Stimulated activated CD8-positive, alpha-beta memory T cell treated with anti-CD3 and anti-CD28 coated beads, Interleukin-7, amount 100 ng/mL, for 48 hours (primary cell): ENCODE measurements around the gene LRP11.
"Not testable (repeated sequence)": the region's sequence is repeated elsewhere in the genome, so short reads cannot be mapped to it uniquely, and the experiment has no call there.

ENCODE experiments used
- DNase-seq, 2 donors: peaks; one replicate each; pipeline ENCODE4 v3.0.0-alpha.2; 2020; ENCODE audit warnings: low read depth in 1 of 2; ENCODE audit errors: extremely low read depth in 1 of 2

The LRP11 gene

DNA sequence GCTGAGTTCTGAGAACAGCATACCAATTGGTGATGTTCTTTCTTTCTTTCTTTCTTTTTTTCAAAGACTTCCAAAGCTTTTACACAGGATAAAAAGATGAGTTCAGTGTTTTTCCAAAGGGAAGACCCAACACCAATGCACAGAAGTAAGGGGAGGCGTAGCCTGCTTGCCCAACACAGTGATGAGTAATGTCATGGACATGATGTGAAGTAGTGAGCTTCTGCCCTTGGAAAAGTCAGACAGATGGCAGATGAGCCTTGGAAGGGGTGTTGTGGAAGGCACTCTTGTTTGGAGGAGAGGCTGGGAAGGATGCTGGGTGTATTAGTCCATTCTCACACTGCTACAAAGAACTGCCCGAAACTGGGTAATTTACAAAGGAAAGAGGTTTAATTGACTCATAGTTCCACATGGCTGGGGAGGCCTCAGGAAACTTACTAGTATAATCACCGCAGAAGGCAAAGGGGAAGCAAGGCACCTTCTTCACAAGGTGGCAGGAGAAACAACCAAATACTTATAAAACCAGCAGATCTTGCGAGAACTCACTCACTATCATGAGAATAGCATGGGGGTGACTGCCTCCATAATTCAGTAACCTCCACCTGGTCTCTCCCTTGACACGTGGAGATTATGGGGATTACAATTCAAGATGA lies 12.6 kb downstream of the LRP11 start:
- no peak for DNase-seq

DNA sequence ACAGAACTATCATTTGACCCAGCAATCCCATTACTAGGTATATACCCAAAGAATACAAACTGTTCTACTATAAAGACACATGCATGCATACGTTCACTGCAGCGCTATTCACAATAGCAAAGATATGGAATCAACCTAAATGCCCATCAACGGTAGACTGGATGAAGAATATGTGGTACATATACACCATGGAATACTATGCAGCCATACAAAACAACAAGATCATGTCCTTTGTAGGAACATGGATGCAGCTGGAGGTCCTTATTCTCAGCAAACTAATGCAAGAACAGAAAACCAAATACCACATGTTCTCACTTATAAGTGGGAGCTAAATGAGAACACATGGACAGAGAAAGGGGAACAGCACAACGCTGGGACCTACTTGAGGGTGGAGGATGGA lies 15.8 kb downstream of the LRP11 start:
- not testable (repeated sequence) for DNase-seq

DNA sequence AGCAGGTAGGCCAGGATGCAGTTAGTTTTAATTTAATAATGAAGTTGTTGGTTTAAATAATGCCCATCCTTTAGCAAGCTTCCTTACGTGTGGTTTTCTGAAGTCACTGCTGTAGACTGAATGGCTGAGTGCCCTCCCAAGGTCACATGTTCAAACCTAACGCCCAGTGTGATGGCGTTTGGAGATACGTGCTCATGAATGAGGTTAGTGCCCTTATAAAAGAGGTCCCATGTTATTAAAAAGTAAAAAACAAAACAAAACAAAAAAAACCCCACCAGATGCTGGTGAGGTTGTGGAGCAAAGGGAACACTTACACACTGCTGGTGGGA lies 16.3 kb downstream of the LRP11 start:
- DNase-seq, result no peak

DNA sequence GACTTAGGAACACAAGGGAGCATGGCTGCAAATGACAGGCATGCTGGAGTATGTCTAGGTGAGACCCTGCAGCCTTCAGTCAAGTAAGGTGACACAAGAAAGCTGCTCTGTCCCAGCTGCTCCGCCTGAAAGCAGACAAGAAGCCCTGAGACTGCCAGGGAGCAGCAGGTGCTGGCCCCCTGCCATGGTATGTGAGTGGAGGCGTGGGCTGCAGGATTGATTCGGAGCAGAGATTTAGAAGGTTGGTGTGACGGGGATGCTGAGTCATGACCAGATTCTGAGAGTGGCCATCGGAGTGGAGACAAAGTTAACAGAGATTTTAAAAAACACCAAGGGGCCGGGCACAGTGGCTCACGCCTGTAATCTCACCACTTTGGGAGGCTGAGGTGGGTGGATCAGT lies 17.8 kb downstream of the LRP11 start:
- DNase-seq, result no peak

DNA sequence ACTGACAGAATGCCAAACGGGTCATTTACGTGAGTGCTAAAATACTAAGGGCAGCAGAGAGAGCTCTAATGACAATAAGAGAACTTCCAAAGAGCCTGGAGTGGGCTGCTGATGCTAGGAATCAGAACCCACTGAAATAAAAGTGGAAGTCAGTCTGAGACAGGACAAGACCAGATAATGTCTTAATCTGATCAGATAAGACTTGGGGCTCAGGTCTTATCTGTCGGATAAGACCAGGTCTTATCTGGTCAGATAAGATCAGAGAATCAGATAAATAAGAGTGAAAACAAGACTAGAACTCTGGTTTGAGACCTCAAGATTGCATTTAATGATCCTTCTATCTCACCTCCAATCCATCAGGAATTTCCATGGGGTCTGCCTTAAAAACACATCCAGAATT lies 18.6 kb downstream of the LRP11 start:
- DNase-seq, result no peak

DNA sequence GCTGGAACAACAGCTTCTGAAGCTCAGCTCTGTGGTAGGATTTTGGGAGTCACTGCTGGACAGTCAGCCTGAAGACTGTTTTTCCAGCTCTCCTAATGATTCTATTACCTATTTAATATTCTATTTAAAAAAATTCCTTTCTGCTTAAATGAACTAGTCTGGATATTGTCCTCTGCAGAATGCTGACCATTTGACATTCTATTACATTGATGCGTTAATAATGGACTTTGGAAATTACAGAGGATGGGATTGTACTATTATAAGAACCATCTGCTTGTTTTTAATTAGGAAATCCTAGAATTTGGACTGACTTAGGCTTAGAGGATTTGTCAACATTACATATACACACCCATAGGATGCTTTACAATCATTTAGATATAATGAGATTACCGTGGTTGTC lies 19.7 kb downstream of the LRP11 start:
- DNase-seq, result no peak

DNA sequence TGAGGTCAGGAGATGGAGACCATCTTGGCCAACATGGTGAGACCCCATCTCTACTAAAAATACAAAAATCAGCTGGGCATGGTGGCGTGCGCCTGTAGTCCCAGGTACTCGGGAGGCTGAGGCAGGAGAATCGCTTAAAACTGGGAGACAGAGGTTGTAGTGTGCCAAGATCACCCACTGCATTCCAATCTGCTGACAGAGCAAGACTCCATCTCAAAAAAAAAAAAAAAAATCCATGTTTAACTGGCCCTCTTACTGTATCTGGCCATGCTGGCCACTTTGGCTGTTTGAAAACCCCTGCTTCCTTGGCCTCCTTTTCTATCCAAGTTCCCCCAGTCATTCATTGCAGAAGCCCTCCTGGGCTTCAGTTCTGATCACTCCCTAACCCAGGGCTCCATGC lies 20.1 kb downstream of the LRP11 start:
- not testable (repeated sequence) for DNase-seq

DNA sequence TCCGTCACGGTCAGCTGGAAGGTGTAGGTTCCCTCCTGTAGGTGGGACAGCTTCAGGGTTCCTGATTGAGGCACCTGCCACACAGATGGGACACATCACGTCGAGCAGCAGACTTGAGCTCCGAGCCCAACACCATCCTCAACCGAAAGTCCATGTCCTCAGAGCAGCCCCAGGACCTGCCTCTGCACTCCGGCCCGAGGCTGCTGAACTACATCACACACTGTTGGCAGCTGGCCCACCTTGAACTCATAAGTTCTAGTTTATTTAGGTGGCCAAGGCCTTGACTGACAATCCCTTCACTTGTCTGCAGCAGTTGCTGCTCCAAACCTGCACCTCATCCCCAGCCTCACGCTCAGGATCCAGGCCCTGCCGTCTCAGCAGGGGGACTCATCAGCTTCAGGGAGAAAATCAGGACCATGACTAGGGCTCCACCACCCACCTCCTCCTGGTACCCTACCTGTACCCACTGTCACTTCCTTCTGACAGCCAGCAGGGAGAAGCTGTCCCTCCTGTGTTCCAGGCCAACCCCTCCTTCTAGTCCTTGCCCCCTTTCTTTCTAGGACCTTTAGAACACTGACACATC lies 21.0 kb downstream of the LRP11 start:
- no peak for DNase-seq

DNA sequence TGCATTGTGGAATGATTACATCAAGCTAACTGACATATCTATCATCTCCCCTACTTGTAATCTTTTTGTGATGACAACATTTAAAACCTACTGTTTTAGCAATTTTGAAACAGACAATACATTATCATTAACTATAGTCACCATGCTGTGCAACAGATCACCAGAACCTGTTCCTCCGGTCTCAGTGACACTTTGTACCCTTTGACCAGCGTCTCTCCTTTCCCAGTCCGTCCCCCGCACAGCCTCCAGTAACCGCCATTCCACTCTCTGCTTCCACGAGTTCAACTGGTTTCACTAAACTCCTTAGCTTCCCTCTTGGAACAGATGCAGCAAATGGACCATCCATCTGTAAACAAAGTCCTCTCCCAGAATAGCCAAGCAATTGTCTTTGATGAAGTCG lies 21.8 kb downstream of the LRP11 start:
- DNase-seq, result no peak

DNA sequence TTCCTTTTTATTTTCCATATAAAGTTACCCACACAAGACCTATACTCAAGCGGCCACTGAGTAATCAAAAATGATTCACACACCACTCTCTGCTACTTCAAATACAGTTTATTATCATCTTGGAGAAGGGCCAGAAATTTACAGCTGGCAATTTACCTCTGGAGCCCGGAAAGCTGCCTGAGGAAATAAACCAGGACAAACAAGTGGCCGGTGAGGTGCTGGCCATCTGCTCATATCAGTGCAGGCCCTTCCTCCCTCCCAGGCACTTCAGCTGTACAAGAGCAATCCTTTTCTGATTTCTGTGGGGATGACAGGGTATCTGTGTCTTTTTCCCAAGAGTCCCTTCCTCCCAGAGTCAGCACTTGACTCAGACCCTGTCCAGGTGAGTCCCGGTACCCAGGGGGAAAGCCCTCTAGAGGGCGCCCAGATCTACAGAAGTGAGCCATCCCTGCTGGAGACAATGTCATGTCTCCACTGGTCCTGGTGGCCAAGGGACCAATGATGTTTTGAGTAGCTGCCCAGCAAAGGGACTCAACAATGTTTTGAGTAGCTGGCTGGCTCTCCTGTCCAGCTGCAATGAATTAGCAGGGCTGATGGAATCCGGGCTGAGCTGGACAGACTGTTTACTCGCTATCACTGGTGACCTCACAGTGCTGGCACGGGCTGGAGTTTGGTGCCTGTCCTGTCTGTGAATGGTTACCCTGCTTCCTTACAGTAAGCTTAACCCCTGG lies 23.6 kb downstream of the LRP11 start:
- peak in 1 of 2 donors; percentile 11 for DNase-seq

DNA sequence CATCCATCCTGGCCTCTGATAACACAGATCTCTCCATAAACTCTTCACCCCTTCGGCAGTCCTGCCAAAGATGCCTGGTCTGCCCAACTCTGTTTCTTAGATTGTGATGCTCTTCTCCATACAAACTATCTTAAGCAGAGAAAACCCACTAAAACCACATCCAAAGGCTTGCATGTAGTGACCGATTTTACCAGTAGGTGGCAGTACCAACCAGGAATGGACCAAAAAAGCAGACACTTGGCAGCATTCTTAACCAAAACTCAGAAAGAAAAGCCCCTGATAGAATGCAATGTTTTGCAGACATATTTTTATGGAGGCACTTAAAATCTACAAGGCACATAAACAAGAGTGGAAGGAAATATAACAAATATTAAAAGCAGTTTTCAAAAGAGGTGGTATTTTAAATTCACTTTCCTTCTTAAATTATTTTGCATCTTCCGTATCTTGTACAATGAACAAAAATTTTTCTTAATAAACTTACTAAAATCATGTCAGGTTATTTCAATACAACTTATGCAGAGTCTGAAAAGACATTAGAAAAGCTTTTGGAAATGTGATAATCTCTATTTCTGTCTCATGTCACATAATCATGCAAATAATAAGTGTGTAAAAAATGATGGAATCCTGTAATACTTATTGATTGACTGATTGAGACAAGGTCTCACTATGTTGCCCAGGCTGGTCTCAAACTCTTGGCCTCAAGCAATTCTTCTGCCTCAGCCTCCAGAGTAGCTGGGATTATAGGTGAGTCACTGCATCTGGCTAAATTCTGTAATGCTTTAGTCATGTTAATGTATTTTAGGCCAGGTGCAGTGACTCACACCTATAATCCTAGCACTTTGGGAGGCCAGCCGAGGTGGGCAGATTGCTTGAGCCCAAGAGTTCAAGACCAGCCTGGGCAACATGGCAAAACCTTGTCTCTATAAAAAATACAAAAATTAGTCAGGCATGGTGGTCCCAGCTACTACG lies 29.4 kb downstream of the LRP11 start:
- peak in 1 of 2 donors; percentile 16 for DNase-seq

DNA sequence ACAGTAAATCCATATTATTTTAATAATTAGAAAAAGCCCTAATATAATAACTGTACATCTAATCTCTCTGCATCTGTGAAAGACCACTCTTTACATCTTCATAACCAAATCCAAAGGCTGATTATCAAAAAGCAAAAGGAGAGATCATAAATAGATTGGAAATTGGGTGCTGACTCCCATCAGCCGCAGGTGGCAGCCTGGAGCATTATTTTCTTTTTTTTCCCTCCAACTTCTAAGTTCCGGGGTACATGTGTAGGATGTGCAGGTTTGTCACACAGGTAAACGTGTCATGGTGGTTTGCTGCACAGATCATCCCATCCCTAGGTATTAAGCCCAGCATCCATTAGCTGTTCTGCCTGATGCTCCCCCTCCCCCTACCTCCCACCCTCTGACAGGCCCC lies 30.5 kb downstream of the LRP11 start:
- DNase-seq, result no peak

DNA sequence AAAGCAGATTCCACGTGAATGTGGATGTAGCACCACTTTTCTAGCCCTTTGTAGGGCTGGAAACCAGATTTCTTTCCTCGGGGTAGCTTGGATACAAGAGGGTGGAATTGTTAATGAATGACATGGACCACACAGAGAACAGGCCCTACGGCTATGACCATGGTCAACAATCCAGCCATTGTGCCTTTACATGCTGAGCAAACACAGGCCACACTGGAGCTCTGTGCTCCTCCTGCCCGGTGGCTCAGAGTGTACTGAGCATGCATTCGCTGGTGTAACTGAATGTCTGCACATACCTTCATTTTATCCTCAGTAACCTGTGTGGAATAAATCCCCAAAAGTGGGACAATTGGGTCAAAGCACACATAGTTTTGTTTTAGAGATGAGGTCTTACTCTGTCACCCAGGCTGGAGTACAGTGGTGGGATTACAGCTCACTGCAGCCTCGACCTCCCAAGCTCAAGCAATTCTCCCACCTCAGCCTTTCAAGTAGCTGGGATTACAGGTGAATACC lies 32.8 kb downstream of the LRP11 start:
- no peak for DNase-seq

DNA sequence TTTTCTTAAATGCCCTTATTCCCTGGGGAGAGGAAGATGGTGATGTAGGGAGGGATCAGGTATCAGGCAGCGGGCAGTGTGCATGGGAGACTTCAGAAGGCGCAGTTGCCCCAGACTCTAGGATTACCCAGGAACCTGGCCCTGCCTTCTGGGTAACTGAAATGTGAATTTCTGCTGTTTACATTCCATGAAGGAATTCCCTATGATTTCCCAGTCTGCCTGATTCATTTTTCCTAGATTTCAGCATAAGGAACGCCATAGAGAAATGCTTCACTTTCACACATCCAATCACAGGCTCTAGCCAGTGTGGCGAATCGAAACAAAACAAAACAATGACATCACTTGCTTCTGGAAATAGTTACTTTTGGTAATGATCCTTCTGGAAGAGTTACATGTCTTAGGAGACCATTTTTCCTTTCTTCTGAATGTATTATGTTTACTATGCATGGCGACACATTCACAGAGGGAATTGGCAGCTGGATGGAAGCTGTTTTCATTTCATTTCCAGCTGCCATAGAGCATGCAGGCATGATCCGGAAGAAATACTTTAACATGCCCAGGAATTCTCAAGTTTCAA lies 33.3 kb downstream of the LRP11 start:
- no peak for DNase-seq

DNA sequence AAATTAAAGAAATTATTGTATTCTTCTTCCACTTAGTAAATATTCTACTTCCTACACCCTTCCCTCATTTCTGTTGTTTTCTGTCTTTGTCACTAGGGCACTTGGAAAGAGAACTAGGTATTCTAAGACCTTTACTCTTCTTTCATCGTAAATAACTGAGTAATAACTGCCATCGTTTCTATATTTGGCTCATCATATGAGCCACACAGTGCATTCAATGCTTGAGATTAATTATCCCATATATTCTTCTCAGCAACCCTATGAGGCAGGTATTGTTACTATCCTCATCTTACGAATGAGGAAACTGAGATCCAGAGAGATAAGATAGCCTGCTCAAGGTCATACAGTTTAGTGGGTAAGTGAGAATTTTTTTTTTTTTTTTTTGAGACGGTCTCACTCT lies 38.9 kb downstream of the LRP11 start:
- no peak for DNase-seq

DNA sequence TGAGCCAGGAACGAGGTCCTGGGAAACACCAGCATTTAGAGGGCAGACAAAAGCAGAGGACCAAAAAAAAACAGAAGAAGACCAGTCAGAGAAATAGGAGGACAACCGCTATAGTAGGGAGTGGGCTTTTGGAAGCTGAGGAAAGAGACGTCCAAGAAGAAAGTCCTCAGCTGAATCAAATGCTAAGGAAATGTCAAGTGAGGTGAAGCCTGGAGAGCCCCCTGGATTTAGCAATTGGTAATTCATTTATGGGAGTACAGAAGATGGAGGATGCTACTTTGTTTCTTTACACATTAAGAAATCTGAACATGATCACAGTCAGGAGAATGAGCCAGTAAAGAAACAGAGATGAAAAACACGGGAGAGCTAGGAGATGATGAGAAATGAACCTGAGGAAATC lies 41.1 kb downstream of the LRP11 start:
- no peak for DNase-seq

DNA sequence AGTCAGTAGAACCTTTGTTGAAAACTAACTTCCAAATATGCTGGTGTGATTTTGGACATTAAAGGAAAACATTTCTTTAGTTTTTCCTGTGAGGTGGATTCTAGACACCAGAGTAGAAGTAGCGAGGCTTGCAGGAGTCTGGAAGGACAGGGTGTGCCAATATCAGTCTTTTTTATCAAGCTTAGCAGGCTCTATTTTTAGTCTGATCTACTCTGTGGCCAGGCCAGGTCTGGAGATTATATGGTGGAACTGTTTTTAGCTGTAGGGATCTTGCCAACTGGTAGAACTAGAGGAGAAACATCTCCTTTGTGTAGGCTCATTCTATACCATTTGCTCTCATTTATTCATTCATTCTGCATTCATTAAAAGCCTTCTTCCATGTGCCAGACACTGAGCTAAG lies 42.7 kb downstream of the LRP11 start:
- no peak for DNase-seq

DNA sequence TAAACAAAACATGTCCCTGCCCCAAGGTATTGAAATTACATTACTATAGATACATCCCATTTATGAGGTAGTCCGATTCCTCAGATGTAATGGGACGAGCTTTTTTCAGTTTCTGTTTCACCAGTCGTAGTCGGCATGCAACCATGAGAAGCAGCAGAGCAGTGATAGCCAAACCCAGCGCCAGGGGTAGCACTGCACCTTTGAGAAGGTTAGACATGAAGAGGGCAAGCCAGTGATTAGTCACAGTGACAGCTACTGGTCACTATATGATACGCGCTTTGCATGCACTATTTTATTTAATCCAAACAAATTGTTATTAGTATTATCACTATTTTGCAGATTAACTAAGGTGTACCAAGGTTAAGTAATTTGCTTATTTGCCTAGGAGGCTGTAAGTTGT lies 43.7 kb downstream of the LRP11 start:
- no peak for DNase-seq

DNA sequence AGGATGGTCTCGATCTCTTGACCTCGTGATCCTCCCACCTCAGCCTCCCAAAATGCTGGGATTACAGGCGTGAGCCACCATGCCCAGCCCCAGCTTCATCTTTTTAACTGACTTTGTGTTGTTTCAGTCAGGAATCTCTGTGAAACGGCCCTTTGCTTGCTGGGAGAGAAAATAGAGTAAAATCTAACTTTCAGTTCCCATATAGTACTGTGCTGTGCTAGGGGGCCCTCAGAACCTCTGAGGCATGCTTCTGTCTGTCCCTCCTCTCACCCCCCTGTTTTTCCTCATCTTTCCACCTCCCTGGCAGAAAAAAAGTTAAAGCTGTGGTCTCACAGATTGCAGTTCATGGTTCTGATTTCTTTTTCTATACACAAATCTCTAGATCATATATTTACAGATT lies 48.4 kb downstream of the LRP11 start:
- DNase-seq, result no peak

DNA sequence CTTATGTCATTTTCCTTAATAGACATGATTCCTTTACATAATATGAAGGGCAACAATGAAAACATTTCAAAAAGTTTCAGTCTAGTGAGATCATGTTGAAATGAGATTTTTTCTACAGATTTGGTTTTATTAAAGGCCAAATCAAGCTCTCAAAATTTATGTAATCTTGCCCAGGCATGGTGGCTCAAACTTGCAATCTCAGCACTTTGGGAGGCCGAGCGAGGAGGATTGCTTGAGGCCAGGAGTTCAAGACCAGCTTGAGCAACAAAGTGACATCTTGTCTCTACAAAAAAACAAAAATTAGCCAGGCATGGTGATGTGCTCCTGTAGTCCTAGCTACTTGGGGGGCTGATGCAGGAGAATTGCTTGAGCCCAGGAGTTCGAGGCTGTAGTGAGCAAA lies 50.8 kb downstream of the LRP11 start:
- no peak for DNase-seq

DNA sequence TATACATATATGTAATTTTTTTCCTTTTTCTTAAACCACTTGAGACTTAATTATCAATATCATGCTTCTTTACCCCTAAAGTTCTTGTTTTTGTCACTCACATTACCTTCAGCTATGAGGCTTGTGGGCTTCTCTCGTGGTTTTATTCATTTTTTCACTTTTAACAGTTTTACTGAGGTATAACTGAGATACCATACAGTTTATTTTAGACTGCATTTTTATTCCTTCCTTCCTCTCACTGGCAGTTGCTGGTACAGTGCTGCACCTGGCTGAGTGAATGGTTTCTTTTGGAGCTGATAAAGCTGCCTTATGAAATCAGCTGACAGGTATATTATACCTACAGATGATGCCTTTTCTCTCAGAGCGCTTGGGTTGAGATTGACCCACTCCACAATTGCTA lies 54.4 kb downstream of the LRP11 start:
- no peak for DNase-seq
